ENCODE results near the gene MED4. TPM values are rescaled to one million over a fixed set of nuclear protein-coding genes. Genes with fewer than 3 reads are reported as not detected.
"Not testable (repeated sequence)": the region's sequence is repeated elsewhere in the genome, so short reads cannot be mapped to it uniquely, and the experiment has no call there.

MED4 gene
- total and polyA plus RNA-seq, 8 donors = 41.1 to 84.0 (median 76.5) TPM

- no peak overlapping the region for H3K4me3 ChIP-seq
- no peak for TF ChIP-seq CTCF (IDR thresholded peaks at IDR 0.05)
Measured at GRCh38 chr13:48066310-48066989, 28.5 kb downstream of the MED4 start.

GRCh38 chr13:48059951-48060350 is 35.0 kb downstream of the MED4 start:
- H3K27me3 ChIP-seq; DNase-seq; intact Hi-C loops (cut with DNase I); H3K4me3 ChIP-seq; H3K36me3 ChIP-seq; ATAC-seq; H3K27ac ChIP-seq; H3K4me1 ChIP-seq; H3K9me3 ChIP-seq: not testable (repeated sequence)

More at GRCh38 chr13:48066310-48066989, 28.5 kb downstream of the MED4 start:
- no peak for DNase-seq
- H3K9me3 ChIP-seq = peaks cover 0 to 41% of the 10 kb centered on the region in 2 donors
- ATAC-seq = no peak
- no peaks in the 10 kb centered on the region for H3K4me1 ChIP-seq
- H3K27me3 ChIP-seq = no peaks in the 10 kb centered on the region
- intact Hi-C loops (cut with DNase I) = no loop called here
- no peak overlapping the region for H3K27ac ChIP-seq
- peaks cover 0 to 65% of the 10 kb centered on the region in 2 donors for H3K36me3 ChIP-seq

- H3K4me1 ChIP-seq; H3K27ac ChIP-seq; H3K27me3 ChIP-seq; H3K9me3 ChIP-seq; H3K4me3 ChIP-seq; intact Hi-C loops (cut with DNase I); ATAC-seq; DNase-seq: not testable (repeated sequence)
- peaks cover 0 to 21% of the 10 kb centered on the region in 2 donors for H3K36me3 ChIP-seq
Measured at GRCh38 chr13:48058536-48058935, 36.4 kb downstream of the MED4 start.

GRCh38 chr13:48055712-48056111 is 39.2 kb downstream of the MED4 start:
- no peaks in the 10 kb centered on the region for H3K9me3 ChIP-seq
- no peak overlapping the region for H3K4me3 ChIP-seq
- TF ChIP-seq CTCF (IDR thresholded peaks at IDR 0.05) = no peak
- intact Hi-C loops (cut with DNase I) = no loop called here
- no peaks in the 10 kb centered on the region for H3K27me3 ChIP-seq
- H3K36me3 ChIP-seq = peaks cover 0 to 44% of the 10 kb centered on the region in 2 donors
- DNase-seq = no peak
- H3K4me1 ChIP-seq = no peaks in the 10 kb centered on the region
- ATAC-seq = no peak
- H3K27ac ChIP-seq = no peak overlapping the region

GRCh38 chr13:48054601-48055000 is 40.3 kb downstream of the MED4 start:
- no peak for TF ChIP-seq CTCF (IDR thresholded peaks at IDR 0.05)
- Histone ChIP-seq H3K27ac (no peak overlapping the region), H3K4me3 (no peak overlapping the region), H3K27me3 (no peaks in the 10 kb centered on the region), H3K4me1 (no peaks in the 10 kb centered on the region), H3K36me3 (peaks cover 0 to 55% of the 10 kb centered on the region in 2 donors), H3K9me3 (no peaks in the 10 kb centered on the region)
- intact Hi-C loops (cut with DNase I) = no loop called here
- DNase-seq = no peak
- ATAC-seq = no peak

- no peaks in the 10 kb centered on the region for H3K4me1 ChIP-seq
- no peak for TF ChIP-seq CTCF (IDR thresholded peaks at IDR 0.05)
Measured at GRCh38 chr13:48050550-48050949, 44.4 kb downstream of the MED4 start.

More at GRCh38 chr13:48050550-48050949, 44.4 kb downstream of the MED4 start:
- DNase-seq (no peak), ATAC-seq (no peak)
- intact Hi-C loops (cut with DNase I) = no loop called here
- H3K27ac ChIP-seq = no peak overlapping the region
- H3K27me3 ChIP-seq = no peaks in the 10 kb centered on the region
- no peak overlapping the region for H3K4me3 ChIP-seq
- H3K36me3 ChIP-seq = peaks cover 0 to 81% of the 10 kb centered on the region in 2 donors
- H3K9me3 ChIP-seq = no peaks in the 10 kb centered on the region
